Activated naive CD4-positive, alpha-beta T cell treated with anti-CD3 and anti-CD28 coated beads, Interleukin-2, amount 10 ng/mL, durations not matched to agents 7 days and 5 days (primary cell): Measurements from ENCODE around the gene METTL16.

Experiments used
- CTCF ChIA-PET: fragments of 350-600 bp; sonication (Branson Sonifier 250); formaldehyde crosslinking; loops from one replicate; lab custom pipeline; 2021; ENCODE audit warnings: antibody characterized with exemption; lab: Charles Lee
- DNase-seq: peaks from one replicate; pipeline ENCODE4 v3.0.0-alpha.2; 2020
- H3K27ac Mint-ChIP-seq: one replicate; pipeline ENCODE4 v1.8.0; 2021; ENCODE audit warnings: mild to moderate bottlenecking, moderate library complexity, mixed read lengths
- H3K27me3 Mint-ChIP-seq: one replicate; pipeline ENCODE4 v1.8.0; 2021; ENCODE audit warnings: mild to moderate bottlenecking, mixed read lengths
- H3K36me3 Mint-ChIP-seq: one replicate; pipeline ENCODE4 v1.8.0; 2021; ENCODE audit warnings: mixed read lengths
- H3K4me1 Mint-ChIP-seq: one replicate; pipeline ENCODE4 v1.8.0; 2021; ENCODE audit warnings: mixed read lengths
- H3K4me3 Mint-ChIP-seq: one replicate; pipeline ENCODE4 v1.8.0; 2021; ENCODE audit warnings: mild to moderate bottlenecking, moderate library complexity, mixed read lengths
- H3K9me3 Mint-ChIP-seq: one replicate; pipeline ENCODE4 v1.8.0; 2021; ENCODE audit warnings: mixed read lengths

Gene METTL16

GRCh38 chr17:2378905-2379304, 132.8 kb downstream of the METTL16 start:
- DNase-seq: no peak
- no peak overlapping the region for H3K27ac Mint-ChIP-seq
- H3K36me3 Mint-ChIP-seq: peaks cover 9% of the 10 kb centered on the region
- no peak overlapping the region for H3K4me3 Mint-ChIP-seq
- H3K27me3 Mint-ChIP-seq: no peaks in the 10 kb centered on the region
- H3K4me1 Mint-ChIP-seq: peaks cover 9% of the 10 kb centered on the region
- CTCF ChIA-PET: interaction anchor here (13.1 kb wide), 1 partner anchor 32 kb away, joined by 467 read pairs; the partner anchor contains the start of gene MNT
- H3K9me3 Mint-ChIP-seq: no peaks in the 10 kb centered on the region

- no peaks in the 10 kb centered on the region for H3K9me3 Mint-ChIP-seq
- H3K4me1 Mint-ChIP-seq: peaks cover 2% of the 10 kb centered on the region
- no peaks in the 10 kb centered on the region for H3K27me3 Mint-ChIP-seq
- H3K4me3 Mint-ChIP-seq: no peak overlapping the region
- no peak for DNase-seq
- H3K27ac Mint-ChIP-seq: no peak overlapping the region
- peaks cover 8% of the 10 kb centered on the region for H3K36me3 Mint-ChIP-seq
- CTCF ChIA-PET: interaction anchor here (13.1 kb wide), 1 partner anchor 33 kb away, joined by 467 read pairs; the partner anchor contains the start of gene MNT
These were observed 134.0 kb downstream of the METTL16 start for GRCh38 chr17:2377659-2378058.

GRCh38 chr17:2376107-2376506, 135.6 kb downstream of the METTL16 start:
- H3K27me3 Mint-ChIP-seq: no peaks in the 10 kb centered on the region
- no peak overlapping the region for H3K27ac Mint-ChIP-seq
- no peak for DNase-seq
- H3K4me3 Mint-ChIP-seq: no peak overlapping the region
- peaks cover 8% of the 10 kb centered on the region for H3K36me3 Mint-ChIP-seq
- CTCF ChIA-PET: interaction anchor here (13.1 kb wide), 1 partner anchor 35 kb away, joined by 467 read pairs; the partner anchor contains the start of gene MNT
- H3K9me3 Mint-ChIP-seq: no peaks in the 10 kb centered on the region
- H3K4me1 Mint-ChIP-seq: no peaks in the 10 kb centered on the region

- H3K27me3 Mint-ChIP-seq: no peaks in the 10 kb centered on the region
- H3K36me3 Mint-ChIP-seq: peaks cover 8% of the 10 kb centered on the region
- H3K9me3 Mint-ChIP-seq: no peaks in the 10 kb centered on the region
- CTCF ChIA-PET: no interaction called here
- DNase-seq: no peak
- H3K4me1 Mint-ChIP-seq: no peaks in the 10 kb centered on the region
- no peak overlapping the region for H3K4me3 Mint-ChIP-seq
- H3K27ac Mint-ChIP-seq: no peak overlapping the region
These were observed 136.3 kb downstream of the METTL16 start for GRCh38 chr17:2375406-2375805.

GRCh38 chr17:2374549-2375285, 137.0 kb downstream of the METTL16 start:
- no peak overlapping the region for H3K4me3 Mint-ChIP-seq
- no peaks in the 10 kb centered on the region for H3K9me3 Mint-ChIP-seq
- H3K27me3 Mint-ChIP-seq: no peaks in the 10 kb centered on the region
- H3K4me1 Mint-ChIP-seq: no peaks in the 10 kb centered on the region
- peaks cover 8% of the 10 kb centered on the region for H3K36me3 Mint-ChIP-seq
- no peak overlapping the region for H3K27ac Mint-ChIP-seq
- DNase-seq: no peak
- CTCF ChIA-PET: interaction anchor here (1.0 to 2.3 kb wide), 3 partner anchors 8 to 154 kb away, joined by 3 to 9 read pairs (median 4); no protein-coding TSS in a partner anchor

GRCh38 chr17:2373179-2373578, 138.5 kb downstream of the METTL16 start:
- CTCF ChIA-PET: interaction anchor here (1.3 to 2.3 kb wide), 2 partner anchors 9 to 43 kb away, joined by 3 to 9 read pairs; no protein-coding TSS in a partner anchor
- no peaks in the 10 kb centered on the region for H3K4me1 Mint-ChIP-seq
- H3K27ac Mint-ChIP-seq: no peak overlapping the region

GRCh38 chr17:2372681-2373080, 139.0 kb downstream of the METTL16 start:
- Mint-ChIP-seq H3K4me1 (no peaks in the 10 kb centered on the region), H3K36me3 (peaks cover 7% of the 10 kb centered on the region), H3K27me3 (no peaks in the 10 kb centered on the region), H3K9me3 (no peaks in the 10 kb centered on the region), H3K27ac (no peak overlapping the region), H3K4me3 (no peak overlapping the region)
- no peak for DNase-seq
- CTCF ChIA-PET: interaction anchor here (0.9 to 2.3 kb wide), 3 partner anchors 10 to 44 kb away, joined by 3 to 9 read pairs (median 3); no protein-coding TSS in a partner anchor

More at GRCh38 chr17:2373179-2373578, 138.5 kb downstream of the METTL16 start:
- Mint-ChIP-seq H3K9me3 (no peaks in the 10 kb centered on the region), H3K27me3 (no peaks in the 10 kb centered on the region), H3K4me3 (no peak overlapping the region), H3K36me3 (peaks cover 8% of the 10 kb centered on the region)
- DNase-seq: no peak

GRCh38 chr17:2372180-2372579, 139.5 kb downstream of the METTL16 start:
- H3K4me1 Mint-ChIP-seq: no peaks in the 10 kb centered on the region
- no peaks in the 10 kb centered on the region for H3K27me3 Mint-ChIP-seq
- H3K9me3 Mint-ChIP-seq: no peaks in the 10 kb centered on the region
- CTCF ChIA-PET: interaction anchor here (0.9 to 3.3 kb wide), 2 partner anchors 10 to 23 kb away, joined by 3 to 18 read pairs; no protein-coding TSS in a partner anchor
- peaks cover 4% of the 10 kb centered on the region for H3K36me3 Mint-ChIP-seq
- H3K4me3 Mint-ChIP-seq: no peak overlapping the region
- DNase-seq: no peak
- H3K27ac Mint-ChIP-seq: no peak overlapping the region

GRCh38 chr17:2371183-2372130, 140.2 kb downstream of the METTL16 start:
- DNase-seq: no peak
- Mint-ChIP-seq H3K4me1 (no peaks in the 10 kb centered on the region), H3K36me3 (peaks cover 4% of the 10 kb centered on the region), H3K27me3 (no peaks in the 10 kb centered on the region), H3K4me3 (no peak overlapping the region), H3K9me3 (no peaks in the 10 kb centered on the region), H3K27ac (no peak overlapping the region)
- CTCF ChIA-PET: interaction anchor here (3.3 kb wide), 1 partner anchor 11 kb away, joined by 18 read pairs; no protein-coding TSS in a partner anchor

- DNase-seq: no peak
- H3K9me3 Mint-ChIP-seq: no peaks in the 10 kb centered on the region
- CTCF ChIA-PET: interaction anchor here (1.7 to 3.3 kb wide), 3 partner anchors 12 to 46 kb away, joined by 4 to 18 read pairs (median 8); no protein-coding TSS in a partner anchor
- H3K4me3 Mint-ChIP-seq: no peak overlapping the region
- H3K4me1 Mint-ChIP-seq: no peaks in the 10 kb centered on the region
- no peaks in the 10 kb centered on the region for H3K27me3 Mint-ChIP-seq
- peaks cover 2% of the 10 kb centered on the region for H3K36me3 Mint-ChIP-seq
- H3K27ac Mint-ChIP-seq: peak overlapping the region; percentile 73
These were observed 141.5 kb downstream of the METTL16 start for GRCh38 chr17:2370211-2370589.

GRCh38 chr17:2369551-2370210, 142.0 kb downstream of the METTL16 start:
- no peaks in the 10 kb centered on the region for H3K4me1 Mint-ChIP-seq
- DNase-seq: no peak
- CTCF ChIA-PET: interaction anchor here (1.7 to 3.3 kb wide), 3 partner anchors 13 to 47 kb away, joined by 4 to 18 read pairs (median 8); no protein-coding TSS in a partner anchor
- H3K4me3 Mint-ChIP-seq: no peak overlapping the region
- H3K9me3 Mint-ChIP-seq: no peaks in the 10 kb centered on the region
- H3K36me3 Mint-ChIP-seq: no peaks in the 10 kb centered on the region
- peak overlapping the region; percentile 73 for H3K27ac Mint-ChIP-seq
- H3K27me3 Mint-ChIP-seq: no peaks in the 10 kb centered on the region

- no peaks in the 10 kb centered on the region for H3K36me3 Mint-ChIP-seq
- CTCF ChIA-PET: interaction anchor here (1.7 to 3.3 kb wide), 3 partner anchors 14 to 47 kb away, joined by 4 to 18 read pairs (median 8); no protein-coding TSS in a partner anchor
- H3K27me3 Mint-ChIP-seq: no peaks in the 10 kb centered on the region
- DNase-seq: no peak
- H3K27ac Mint-ChIP-seq: no peak overlapping the region
- no peaks in the 10 kb centered on the region for H3K9me3 Mint-ChIP-seq
- H3K4me3 Mint-ChIP-seq: no peak overlapping the region
- H3K4me1 Mint-ChIP-seq: no peaks in the 10 kb centered on the region
These were observed 142.6 kb downstream of the METTL16 start for GRCh38 chr17:2369039-2369438.

- H3K27me3 Mint-ChIP-seq: no peaks in the 10 kb centered on the region
- H3K4me1 Mint-ChIP-seq: no peaks in the 10 kb centered on the region
- no peak for DNase-seq
- CTCF ChIA-PET: interaction anchor here (1.7 to 3.7 kb wide), 3 partner anchors 14 to 48 kb away, joined by 4 to 15 read pairs (median 8); no protein-coding TSS in a partner anchor
- no peaks in the 10 kb centered on the region for H3K36me3 Mint-ChIP-seq
- H3K27ac Mint-ChIP-seq: no peak overlapping the region
- no peak overlapping the region for H3K4me3 Mint-ChIP-seq
- no peaks in the 10 kb centered on the region for H3K9me3 Mint-ChIP-seq
These were observed 143.3 kb downstream of the METTL16 start for GRCh38 chr17:2368359-2368758.
